SU-DHL-6 (cell line): ENCODE results near the gene DCLK1.

ENCODE experiments used
- CTCF ChIP-seq: fragments of 200-600 bp; sonication (generic); IDR thresholded peaks from one replicate; pipeline ENCODE4 v1.5.1; 2017; ENCODE audit warnings: antibody characterized with exemption, mild to moderate bottlenecking, low read length, moderate library complexity; ENCODE audit not compliant: insufficient read depth, poor library complexity, severe bottlenecking
- EZH2phosphoT487 ChIP-seq: fragments of 200-600 bp; sonication (generic), shearing (Covaris generic); conservative IDR thresholded peaks from 2 replicates; pipeline ENCODE4 v1.6.1; 2018; ENCODE audit warnings: mild to moderate bottlenecking, antibody characterized with exemption, low read length, moderate library complexity, mixed read lengths

- TF ChIP-seq CTCF (no peak), EZH2phosphoT487 (no peak)
These were observed 279.3 kb downstream of the DCLK1 start for GRCh38 chr13:35851881-35852280.
